SK-N-DZ (cell line): ENCODE results near the gene FAM117A.

Source experiments
- DNase-seq: peaks from one replicate; pipeline ENCODE4 v3.0.0-alpha.2; 2015; ENCODE audit warnings: low spot score

Gene FAM117A

DNA sequence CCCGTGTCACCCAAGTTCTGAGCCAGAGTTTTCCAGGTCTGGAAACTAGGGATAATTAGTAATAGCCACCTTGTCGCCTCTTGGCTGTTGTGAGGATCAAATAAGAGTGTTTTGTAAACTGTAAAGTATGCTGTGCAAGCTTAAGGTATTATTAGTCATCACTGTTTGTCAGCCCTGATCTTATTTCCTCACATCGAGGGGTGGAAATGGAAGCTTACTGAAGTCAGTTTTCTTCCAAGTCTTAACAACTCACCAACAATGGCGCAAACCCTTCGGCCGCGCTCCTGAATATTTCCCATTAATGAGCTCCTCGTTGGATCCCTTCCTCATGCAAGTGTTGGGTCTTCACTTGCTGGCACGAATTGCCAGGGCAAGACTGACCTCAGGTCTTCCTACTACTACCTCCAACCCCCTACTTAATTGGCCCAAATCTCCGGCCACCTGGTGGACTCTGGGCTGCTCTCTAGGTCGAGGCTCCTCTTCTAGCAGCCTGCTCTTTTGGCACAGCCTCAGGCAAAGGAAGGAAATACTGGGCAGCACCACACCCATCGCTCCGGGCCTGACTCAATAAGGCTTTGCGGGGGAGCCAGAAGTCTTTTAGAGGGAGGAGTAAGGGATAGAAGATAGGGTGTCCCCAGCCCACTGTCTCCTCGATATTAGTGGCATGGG lies 55.3 kb downstream of the FAM117A start:
- peak; percentile 22 for DNase-seq

DNA sequence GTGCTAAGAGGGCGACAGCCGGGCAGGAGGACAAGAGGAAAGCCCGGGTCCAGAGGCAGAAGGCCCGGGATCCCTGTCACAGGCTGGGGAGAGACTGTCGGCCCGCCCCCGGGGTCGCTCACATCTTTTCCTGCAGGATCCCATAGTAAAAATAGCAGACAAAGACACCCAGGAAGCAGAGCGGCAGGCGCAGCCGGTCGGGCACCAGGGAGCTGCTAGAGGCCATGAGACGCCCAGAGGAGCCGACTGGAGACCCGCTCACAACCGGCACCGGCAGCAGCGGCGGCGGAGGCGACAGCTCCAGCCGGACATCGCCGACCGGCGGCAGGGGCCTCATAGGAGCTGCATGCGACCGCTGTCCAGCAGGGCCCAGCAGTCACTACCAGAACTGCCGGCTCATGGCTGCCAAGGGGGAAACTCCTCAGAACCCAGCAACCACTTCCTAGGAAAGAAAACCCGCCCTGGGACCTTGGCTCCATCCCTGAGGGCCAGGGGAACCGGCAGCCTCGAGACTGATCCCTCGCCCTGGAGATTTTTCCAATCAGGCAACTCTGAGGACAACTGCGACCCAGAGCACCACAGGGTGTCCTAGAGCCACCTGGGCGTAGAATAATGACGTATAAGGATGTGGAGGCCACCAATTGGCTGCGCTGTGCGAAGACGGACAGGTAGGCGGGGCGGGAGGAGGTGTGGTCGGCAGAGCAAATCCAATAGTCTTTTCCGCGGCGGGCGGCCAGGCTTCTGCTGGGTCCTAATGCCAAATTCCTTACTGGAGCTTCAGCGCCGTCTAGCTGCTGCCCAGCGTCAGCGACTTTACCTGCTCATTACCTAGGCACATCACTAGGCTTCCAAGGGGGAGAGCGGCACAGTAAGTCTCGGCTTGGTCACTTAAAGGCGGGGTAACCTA lies 56.1 kb downstream of the FAM117A start, which contains the start of gene SLC35B1:
SLC35B1 (minus strand) TSS at position 357 of the 907 bp plus-strand sequence; CDS start at position 226, 131 bp downstream.
- DNase-seq: peak; percentile 99

DNA sequence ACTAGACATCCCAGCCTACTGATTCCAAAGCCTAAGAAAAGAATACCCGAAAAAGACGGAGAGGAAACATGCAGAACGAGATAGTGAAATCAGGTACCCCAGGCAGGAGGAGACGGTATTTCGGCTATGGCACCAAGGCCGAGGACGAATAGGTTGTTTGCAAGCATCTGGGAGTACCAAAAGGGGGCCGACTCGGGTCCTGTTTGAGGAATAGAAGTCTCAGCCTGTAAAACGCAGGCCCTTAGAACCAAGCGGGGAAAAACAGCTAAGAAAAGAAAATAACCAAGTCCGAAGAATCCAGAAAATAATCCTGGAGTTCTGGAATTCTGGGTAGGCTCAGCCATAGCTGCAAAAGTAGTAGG lies 56.7 kb downstream of the FAM117A start:
- no peak for DNase-seq

DNA sequence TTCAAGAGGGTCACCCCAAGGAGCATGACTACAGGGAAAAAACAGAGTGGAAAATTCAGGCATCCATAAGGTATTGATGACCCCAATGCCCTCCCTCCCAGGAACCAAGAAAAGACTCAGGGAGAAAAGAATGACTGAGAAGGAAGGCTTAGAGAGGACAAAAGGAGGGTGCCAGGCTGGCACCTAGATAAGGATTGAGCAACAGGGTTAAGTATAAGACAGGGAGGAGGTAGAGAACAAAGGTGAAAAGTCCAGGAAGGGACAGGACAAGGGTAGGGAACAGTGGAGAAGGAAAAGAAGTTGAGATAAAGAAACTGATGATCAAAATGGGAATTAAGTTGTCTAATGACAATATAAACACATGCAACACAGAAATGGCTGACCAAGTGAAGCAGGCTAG lies 58.7 kb downstream of the FAM117A start:
- DNase-seq: no peak

DNA sequence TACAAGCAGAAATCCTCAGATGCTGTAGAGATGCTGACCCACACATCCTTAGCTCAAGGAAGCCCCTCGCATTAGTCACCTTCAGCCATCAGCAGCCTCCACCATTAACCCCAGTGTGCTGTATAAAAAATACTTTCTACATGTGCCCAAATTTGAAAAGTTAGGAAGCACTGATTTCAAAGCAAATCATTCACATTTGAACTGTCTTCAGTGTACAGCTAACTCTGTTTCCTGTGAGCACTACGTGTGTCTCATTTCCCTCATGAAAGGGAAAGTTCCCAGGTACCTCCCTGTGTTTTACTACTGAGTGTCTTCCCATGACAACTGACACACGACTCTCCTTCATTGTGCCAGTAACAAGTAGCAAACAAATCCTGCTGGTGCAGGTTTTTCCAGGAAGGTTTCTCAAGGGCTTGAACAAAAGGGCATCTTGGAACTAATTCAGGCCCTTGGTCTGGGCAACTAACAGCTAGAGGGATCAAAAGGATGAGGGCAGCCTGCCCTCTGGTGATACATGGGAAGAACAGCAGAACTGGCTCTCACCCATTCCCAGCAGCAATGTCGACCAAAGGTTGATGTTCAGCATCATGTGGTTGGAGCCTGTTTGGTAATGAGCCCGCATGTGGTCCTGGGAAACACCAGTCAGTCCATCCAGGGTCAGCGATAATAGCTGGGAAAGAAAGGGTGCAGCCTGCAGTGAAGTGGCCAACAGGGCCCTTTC lies 60.2 kb downstream of the FAM117A start:
- no peak for DNase-seq

DNA sequence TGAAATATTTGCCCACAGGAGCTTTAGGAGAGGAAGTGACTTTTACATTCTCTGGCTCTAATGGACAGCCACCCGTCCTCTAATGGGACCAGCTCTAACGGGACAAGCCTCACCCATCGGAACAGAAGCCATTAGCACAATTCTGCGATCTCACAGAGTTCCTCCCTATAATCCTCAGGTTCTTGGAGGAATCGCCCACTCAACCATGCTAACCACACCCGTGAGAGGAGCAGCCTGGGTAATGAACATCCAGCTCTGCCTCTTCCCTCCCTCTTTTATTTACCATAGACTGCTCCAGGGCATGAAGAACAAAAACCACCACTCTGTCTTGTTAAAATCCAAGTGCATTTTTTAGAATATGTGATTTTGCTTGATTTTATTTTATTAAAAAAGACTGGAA lies 63.0 kb downstream of the FAM117A start:
- DNase-seq: no peak

- DNase-seq: no peak
These were observed 63.9 kb downstream of the FAM117A start for GRCh38 chr17:49699966-49700575.

GRCh38 chr17:49698005-49698404 lies 65.9 kb downstream of the FAM117A start:
- DNase-seq: no peak

DNA sequence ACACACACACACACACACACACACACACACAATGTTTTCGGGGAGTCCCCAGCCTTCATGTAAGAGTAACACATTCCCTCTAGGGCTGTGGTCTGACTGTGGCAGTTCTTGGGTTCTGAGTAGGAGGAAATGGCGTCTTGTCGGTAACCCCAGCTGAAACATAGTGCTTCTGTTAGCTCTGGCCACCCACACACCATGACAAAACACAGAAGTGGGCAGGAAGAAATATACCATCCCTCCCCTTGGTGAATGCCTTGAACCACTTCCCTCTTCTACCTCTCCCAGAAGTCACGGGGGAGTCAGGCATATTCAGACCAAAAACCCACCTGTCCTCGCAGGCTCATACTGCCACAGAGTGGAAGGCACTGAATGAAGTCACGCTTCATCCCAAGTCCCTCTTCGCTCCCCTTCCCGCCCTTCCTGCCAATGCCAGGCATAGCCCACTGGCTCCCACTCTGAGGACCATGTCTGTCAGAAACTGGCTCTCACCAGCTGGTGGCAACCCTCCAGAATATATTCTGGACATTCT lies 67.6 kb downstream of the FAM117A start:
- no peak for DNase-seq

GRCh38 chr17:49695698-49696232 lies 68.2 kb downstream of the FAM117A start:
- DNase-seq: no peak

DNA sequence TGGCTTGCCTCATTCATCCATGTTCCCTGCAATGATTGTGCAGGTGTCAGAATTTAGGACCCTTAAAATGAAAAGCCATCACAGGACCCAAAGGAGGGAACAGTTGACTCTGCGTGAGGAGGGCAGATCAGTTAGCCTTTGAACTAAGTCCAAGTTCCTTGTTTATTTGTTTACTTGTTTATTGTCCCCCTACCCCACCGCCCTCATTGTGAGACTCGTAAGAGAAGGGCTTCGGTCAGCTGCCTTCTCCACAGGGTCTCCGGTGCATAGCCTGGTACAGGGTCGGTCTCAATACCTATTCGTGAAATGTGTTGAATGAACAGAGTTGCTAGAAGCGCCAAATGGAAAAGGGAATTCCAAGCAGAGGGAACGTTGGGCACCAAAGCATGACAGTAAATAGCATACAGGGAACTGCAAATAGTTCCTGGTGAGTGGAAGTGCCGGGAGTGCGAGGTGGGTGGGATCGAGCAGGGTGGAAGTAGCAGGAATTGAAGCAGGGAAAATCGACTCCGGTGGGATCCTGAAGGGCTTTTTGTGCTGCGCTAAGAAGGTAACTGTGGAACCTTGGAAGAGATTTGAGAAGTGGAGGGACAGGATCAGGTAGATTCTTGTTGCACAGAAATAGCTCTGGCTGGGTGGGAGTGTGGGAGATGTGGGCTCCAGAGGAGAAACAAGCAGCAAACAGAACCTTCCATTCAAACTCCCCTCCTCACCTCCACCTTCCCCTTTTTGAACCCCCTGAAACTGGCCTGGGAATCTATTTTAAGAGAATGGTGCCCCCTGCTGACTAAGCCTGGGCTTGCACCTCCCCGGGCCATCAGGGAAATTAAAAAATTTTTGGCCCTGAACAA lies 68.9 kb downstream of the FAM117A start:
- peak; percentile 47 for DNase-seq

- no peak for DNase-seq
These were observed 71.2 kb downstream of the FAM117A start for GRCh38 chr17:49692751-49693150.

- no peak for DNase-seq
These were observed 72.2 kb downstream of the FAM117A start for GRCh38 chr17:49691677-49692191.

- no peak for DNase-seq
These were observed 72.8 kb downstream of the FAM117A start for GRCh38 chr17:49691086-49691676.

DNA sequence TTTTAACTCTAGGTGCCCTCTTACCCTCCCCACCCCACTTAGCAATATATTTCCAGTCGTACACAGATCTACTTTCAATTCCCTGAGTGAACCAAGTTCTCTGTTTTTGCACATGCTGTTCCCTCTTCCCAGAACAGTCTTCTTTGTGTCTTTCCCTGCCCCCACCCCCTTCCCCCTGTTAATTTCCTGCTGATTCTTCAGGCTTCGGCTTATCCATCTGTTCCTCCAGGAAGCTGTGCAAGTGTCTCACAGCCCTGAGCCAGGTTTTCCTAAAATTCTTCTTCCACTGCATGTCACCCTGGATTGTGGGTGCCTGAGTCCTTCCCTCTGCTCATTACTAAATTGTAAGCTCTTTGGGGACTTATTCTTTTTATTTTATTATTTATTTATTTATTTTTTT lies 73.7 kb downstream of the FAM117A start:
- no peak for DNase-seq

- no peak for DNase-seq
These were observed 75.1 kb downstream of the FAM117A start for GRCh38 chr17:49688848-49689247.

GRCh38 chr17:49687878-49688491 lies 75.9 kb downstream of the FAM117A start:
- DNase-seq: no peak

DNA sequence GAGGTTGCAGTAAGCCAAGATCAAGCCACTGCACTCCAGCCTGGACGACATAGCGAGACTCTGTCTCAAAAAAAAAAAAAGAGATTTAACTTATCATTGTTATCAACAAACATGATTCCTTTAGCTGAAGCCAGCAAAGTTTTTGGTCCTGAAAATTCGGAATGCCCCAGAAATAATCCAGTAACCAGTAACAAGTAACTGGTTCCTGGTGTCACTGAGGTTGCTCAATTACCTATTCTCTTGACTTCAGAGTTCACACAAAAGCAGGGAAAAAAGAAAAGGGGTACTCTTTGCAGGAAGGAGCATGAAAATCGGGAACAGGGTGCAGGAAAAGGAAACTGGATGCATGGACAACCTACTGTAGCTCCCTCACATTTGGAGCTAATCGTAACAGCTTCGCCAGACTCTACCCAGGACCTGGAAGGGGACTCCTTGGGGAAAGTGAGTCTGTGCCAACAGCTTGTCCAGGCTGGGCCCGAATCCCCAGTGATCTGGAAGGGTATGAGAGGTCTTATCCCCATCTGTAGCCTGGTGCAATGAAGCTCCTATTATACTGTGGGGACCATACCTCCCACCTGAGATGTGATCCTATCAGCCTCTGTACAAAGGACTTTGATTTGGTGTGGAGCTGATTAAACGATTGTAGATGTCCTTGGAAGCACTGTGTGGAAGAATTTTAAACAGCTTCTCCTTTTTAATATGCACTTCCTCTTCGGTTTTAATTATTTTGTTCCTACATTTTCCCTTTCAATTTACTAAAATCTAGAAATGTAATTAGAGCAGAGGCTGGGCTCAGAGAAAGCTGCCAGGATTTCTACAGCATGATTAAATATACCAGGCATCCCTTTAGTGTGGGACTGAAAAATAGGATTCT lies 82.6 kb downstream of the FAM117A start:
- no peak for DNase-seq
